Measurements from ENCODE around the gene JUN. TPM values are rescaled to one million over a fixed set of nuclear protein-coding genes. Genes with fewer than 3 reads are reported as not detected.

The JUN gene
- polyA plus RNA-seq, 1 experiment: 23.4 TPM

- Histone ChIP-seq H3K36me3 (ENCODE audit: control insufficient read depth, insufficient read depth, low read length) (no peaks in the 10 kb centered on the region), H3K4me3 (ENCODE audit: low read depth, low read length) (no peak overlapping the region), H3K27me3 (ENCODE audit: control insufficient read depth, insufficient read depth, low read length) (no peaks in the 10 kb centered on the region)
- POLR2A ChIA-PET: no interaction called here
- CTCF ChIA-PET: interaction anchor here (1.1 kb wide), 1 partner anchor 15 kb away, joined by 3 read pairs; no protein-coding TSS in a partner anchor
- DNase-seq (ENCODE audit: low read depth): no peak
- TF ChIP-seq CTCF (IDR thresholded peaks at IDR 0.05; ENCODE audit: insufficient read depth, low read depth, low read length): no peak
Measured at GRCh38 chr1:58794585-58794984, 10.7 kb upstream of the JUN start.

GRCh38 chr1:58792846-58793245, 9.0 kb upstream of the JUN start:
- CTCF ChIA-PET: interaction anchor here (1.6 kb wide), 1 partner anchor 16 kb away, joined by 6 read pairs; no protein-coding TSS in a partner anchor
- POLR2A ChIA-PET: no interaction called here

GRCh38 chr1:58791106-58791505, 7.3 kb upstream of the JUN start:
- Histone ChIP-seq H3K4me3 (ENCODE audit: low read depth, low read length) (no peak overlapping the region), H3K27me3 (ENCODE audit: control insufficient read depth, insufficient read depth, low read length) (no peaks in the 10 kb centered on the region), H3K36me3 (ENCODE audit: control insufficient read depth, insufficient read depth, low read length) (no peaks in the 10 kb centered on the region)
- no peak for TF ChIP-seq CTCF (IDR thresholded peaks at IDR 0.05; ENCODE audit: insufficient read depth, low read depth, low read length)
- DNase-seq (ENCODE audit: low read depth): no peak
- CTCF ChIA-PET: no interaction called here
- POLR2A ChIA-PET: no interaction called here

More at GRCh38 chr1:58792846-58793245, 9.0 kb upstream of the JUN start:
- no peak for DNase-seq (ENCODE audit: low read depth)
- no peak overlapping the region for H3K4me3 ChIP-seq (ENCODE audit: low read depth, low read length)
- no peak for TF ChIP-seq CTCF (IDR thresholded peaks at IDR 0.05; ENCODE audit: insufficient read depth, low read depth, low read length)
- H3K27me3 ChIP-seq (ENCODE audit: control insufficient read depth, insufficient read depth, low read length): no peaks in the 10 kb centered on the region
- H3K36me3 ChIP-seq (ENCODE audit: control insufficient read depth, insufficient read depth, low read length): no peaks in the 10 kb centered on the region

GRCh38 chr1:58789996-58790660, 6.3 kb upstream of the JUN start:
- no peak for DNase-seq (ENCODE audit: low read depth)
- TF ChIP-seq CTCF (IDR thresholded peaks at IDR 0.05; ENCODE audit: insufficient read depth, low read depth, low read length): no peak
- H3K36me3 ChIP-seq (ENCODE audit: control insufficient read depth, insufficient read depth, low read length): no peaks in the 10 kb centered on the region
- no peak overlapping the region for H3K4me3 ChIP-seq (ENCODE audit: low read depth, low read length)
- ChIA-PET CTCF (interaction anchor here (1.1 kb wide), 1 partner anchor 964 kb away, joined by 3 read pairs; no protein-coding TSS in a partner anchor), POLR2A (no interaction called here)
- no peaks in the 10 kb centered on the region for H3K27me3 ChIP-seq (ENCODE audit: control insufficient read depth, insufficient read depth, low read length)

- ChIA-PET POLR2A (no interaction called here), CTCF (interaction anchor here (1.1 kb wide), 1 partner anchor 965 kb away, joined by 3 read pairs; no protein-coding TSS in a partner anchor)
- no peak for TF ChIP-seq CTCF (IDR thresholded peaks at IDR 0.05; ENCODE audit: insufficient read depth, low read depth, low read length)
- Histone ChIP-seq H3K36me3 (ENCODE audit: control insufficient read depth, insufficient read depth, low read length) (no peaks in the 10 kb centered on the region), H3K27me3 (ENCODE audit: control insufficient read depth, insufficient read depth, low read length) (no peaks in the 10 kb centered on the region), H3K4me3 (ENCODE audit: low read depth, low read length) (no peak overlapping the region)
- DNase-seq (ENCODE audit: low read depth): no peak
Measured at GRCh38 chr1:58789322-58789856, 5.5 kb upstream of the JUN start.
